ENCODE results near the gene USP2.

The USP2 gene

GRCh38 chr11:119307974-119308373 lies 73.5 kb downstream of the USP2 start:
- Mint-ChIP-seq H3K27ac (no peak overlapping the region), H3K27me3 (ENCODE audit: low read depth) (no peaks in the 10 kb centered on the region), H3K9me3 (no peaks in the 10 kb centered on the region), H3K4me1 (peaks cover 7% of the 10 kb centered on the region), H3K36me3 (ENCODE audit: low read depth) (peaks cover 27% of the 10 kb centered on the region), H3K4me3 (no peak overlapping the region)
- TF ChIP-seq, protein P1, sequence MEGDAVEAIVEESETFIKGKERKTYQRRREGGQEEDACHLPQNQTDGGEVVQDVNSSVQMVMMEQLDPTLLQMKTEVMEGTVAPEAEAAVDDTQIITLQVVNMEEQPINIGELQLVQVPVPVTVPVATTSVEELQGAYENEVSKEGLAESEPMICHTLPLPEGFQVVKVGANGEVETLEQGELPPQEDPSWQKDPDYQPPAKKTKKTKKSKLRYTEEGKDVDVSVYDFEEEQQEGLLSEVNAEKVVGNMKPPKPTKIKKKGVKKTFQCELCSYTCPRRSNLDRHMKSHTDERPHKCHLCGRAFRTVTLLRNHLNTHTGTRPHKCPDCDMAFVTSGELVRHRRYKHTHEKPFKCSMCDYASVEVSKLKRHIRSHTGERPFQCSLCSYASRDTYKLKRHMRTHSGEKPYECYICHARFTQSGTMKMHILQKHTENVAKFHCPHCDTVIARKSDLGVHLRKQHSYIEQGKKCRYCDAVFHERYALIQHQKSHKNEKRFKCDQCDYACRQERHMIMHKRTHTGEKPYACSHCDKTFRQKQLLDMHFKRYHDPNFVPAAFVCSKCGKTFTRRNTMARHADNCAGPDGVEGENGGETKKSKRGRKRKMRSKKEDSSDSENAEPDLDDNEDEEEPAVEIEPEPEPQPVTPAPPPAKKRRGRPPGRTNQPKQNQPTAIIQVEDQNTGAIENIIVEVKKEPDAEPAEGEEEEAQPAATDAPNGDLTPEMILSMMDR (IDR thresholded peaks at IDR 0.05; ENCODE audit: unreplicated experiment in 3 of 3) = no peak

- Mint-ChIP-seq H3K4me1 (peaks cover 14% of the 10 kb centered on the region), H3K9me3 (no peaks in the 10 kb centered on the region), H3K27ac (no peak overlapping the region), H3K27me3 (ENCODE audit: low read depth) (no peaks in the 10 kb centered on the region), H3K4me3 (no peak overlapping the region), H3K36me3 (ENCODE audit: low read depth) (peaks cover 34% of the 10 kb centered on the region)
- TF ChIP-seq, protein P1 (IDR thresholded peaks at IDR 0.05; ENCODE audit: unreplicated experiment in 3 of 3) = no peak
Observed at GRCh38 chr11:119307219-119307618, 74.3 kb downstream of the USP2 start.

DNA sequence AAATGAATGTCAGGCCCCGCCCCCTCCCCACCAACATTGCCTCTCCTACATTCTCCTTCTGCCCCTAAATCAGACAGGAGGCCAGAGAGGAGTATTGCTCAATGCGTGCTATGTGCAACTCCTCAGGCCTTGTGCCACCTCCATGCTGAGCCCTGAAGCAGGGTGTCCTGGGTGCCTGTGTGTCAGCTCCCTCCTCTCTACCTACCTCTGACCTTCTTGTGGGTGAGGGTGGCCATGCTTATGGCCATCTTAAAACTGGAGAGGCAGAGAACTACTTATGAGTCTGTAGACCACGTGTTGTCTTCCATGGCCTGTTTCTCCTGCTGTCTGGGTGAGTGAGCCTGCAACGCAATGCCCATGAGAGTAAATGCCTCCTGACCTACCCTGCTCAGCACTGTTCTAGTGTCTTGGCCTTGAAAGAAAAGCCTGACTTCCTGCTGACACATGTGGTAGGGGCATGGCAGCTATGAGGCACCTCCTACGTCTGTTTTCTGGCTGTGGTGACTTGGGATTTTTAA lies 75.1 kb downstream of the USP2 start:
- H3K4me3 Mint-ChIP-seq = no peak overlapping the region
- TF ChIP-seq, protein P1 (IDR thresholded peaks at IDR 0.05; ENCODE audit: unreplicated experiment in 3 of 3) = no peak

DNA sequence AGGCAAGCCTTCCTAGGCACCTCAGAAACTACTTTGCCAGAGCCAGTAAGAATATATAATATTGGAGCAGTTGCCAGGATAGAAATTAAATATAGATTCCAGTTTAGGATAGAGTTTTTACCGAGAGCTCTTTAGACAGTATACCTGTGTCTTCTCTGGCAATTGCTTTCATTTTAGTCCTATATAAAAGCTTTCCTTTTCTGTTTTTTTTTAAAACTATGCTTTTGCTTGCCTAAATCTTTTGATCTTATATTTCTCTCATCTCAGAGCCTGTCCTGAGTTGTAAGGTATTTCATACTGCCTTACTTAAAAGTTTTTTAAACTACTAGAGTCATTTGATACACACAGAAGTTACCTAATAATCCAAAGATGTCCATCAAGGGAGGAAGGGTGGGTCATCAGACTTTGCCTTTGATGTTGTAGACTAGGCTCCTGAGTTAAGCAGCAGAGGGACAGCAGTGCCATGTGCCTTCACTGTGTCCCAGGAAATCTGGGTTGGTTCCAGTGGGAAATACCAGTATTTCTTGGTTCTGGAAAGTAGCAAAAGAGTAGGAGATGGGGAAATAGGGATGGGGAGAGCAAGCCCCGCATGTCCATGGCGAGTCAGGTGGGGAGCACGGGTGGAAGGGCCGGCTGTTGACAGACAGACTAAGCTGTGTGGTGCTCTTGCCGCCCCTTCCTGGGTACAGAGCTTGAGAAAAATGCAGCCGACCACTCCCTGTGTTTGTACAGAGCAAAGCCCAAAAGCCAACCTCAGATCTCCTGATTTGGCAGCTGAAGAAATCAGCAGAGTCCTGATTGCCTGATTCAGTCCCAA lies 75.7 kb downstream of the USP2 start:
- TF ChIP-seq, protein P1 (IDR thresholded peaks at IDR 0.05; ENCODE audit: unreplicated experiment in 3 of 3) = no peak
- Mint-ChIP-seq H3K4me1 (peaks cover 24% of the 10 kb centered on the region), H3K27me3 (ENCODE audit: low read depth) (no peaks in the 10 kb centered on the region), H3K36me3 (ENCODE audit: low read depth) (peaks cover 47% of the 10 kb centered on the region), H3K9me3 (no peaks in the 10 kb centered on the region), H3K27ac (peak overlapping the region in 2 of 3 experiments; percentile 40 to 45), H3K4me3 (no peak overlapping the region)

More for the DNA sequence above, 75.1 kb downstream of the USP2 start:
- Mint-ChIP-seq H3K27me3 (ENCODE audit: low read depth) (no peaks in the 10 kb centered on the region), H3K4me1 (peaks cover 17% of the 10 kb centered on the region), H3K27ac (peak overlapping the region in 1 of 3 experiments; percentile 45), H3K36me3 (ENCODE audit: low read depth) (peaks cover 40% of the 10 kb centered on the region), H3K9me3 (no peaks in the 10 kb centered on the region)
